ENCODE measurements around the gene TASP1.

The TASP1 gene

GRCh38 chr20:13402986-13403385, 235.7 kb downstream of the TASP1 start:
- no peak overlapping the region for H3K4me3 ChIP-seq (ENCODE audit: low read depth, low read length)
- no peak for TF ChIP-seq CTCF (IDR thresholded peaks at IDR 0.05; ENCODE audit: borderline replicate concordance, insufficient read depth, low read depth, low read length)

DNA sequence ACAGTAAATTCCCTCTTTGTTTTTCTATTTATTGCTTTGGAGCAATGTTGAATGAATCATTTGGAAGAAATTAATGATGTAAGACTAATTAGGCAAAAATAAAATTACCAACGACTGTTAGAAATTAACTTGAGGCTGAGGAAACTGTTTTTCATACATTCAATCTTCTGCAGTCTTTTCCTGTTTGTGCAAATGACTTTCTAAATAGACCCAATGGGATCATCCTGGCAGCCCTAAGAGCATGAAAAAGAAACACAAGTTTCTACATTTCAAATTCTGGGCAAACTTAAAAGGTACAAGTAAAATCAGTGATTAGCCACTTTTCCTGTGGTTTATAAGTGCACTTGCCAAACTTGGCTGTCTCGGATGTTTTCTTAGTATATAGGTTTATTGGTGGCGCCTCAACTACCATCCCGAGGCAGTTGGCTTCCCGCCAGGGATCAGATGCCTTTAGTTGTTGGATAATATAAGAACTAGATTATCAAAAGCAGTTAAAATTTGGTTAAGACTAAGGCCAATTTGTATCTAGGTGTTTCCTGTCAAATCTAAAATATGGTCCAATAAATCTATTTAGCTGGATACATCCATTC, 236.5 kb downstream of the TASP1 start:
- no peak for TF ChIP-seq CTCF (IDR thresholded peaks at IDR 0.05; ENCODE audit: borderline replicate concordance, insufficient read depth, low read depth, low read length)
- no peak overlapping the region for H3K4me3 ChIP-seq (ENCODE audit: low read depth, low read length)

- TF ChIP-seq CTCF (IDR thresholded peaks at IDR 0.05; ENCODE audit: borderline replicate concordance, insufficient read depth, low read depth, low read length) = no peak
- no peak overlapping the region for H3K4me3 ChIP-seq (ENCODE audit: low read depth, low read length)
These were observed 237.1 kb downstream of the TASP1 start for GRCh38 chr20:13401596-13401995.

- TF ChIP-seq CTCF (IDR thresholded peaks at IDR 0.05; ENCODE audit: borderline replicate concordance, insufficient read depth, low read depth, low read length) = no peak
- H3K4me3 ChIP-seq (ENCODE audit: low read depth, low read length) = no peak overlapping the region
These were observed 238.3 kb downstream of the TASP1 start for GRCh38 chr20:13400453-13400852.

GRCh38 chr20:13397300-13397724, 241.4 kb downstream of the TASP1 start:
- no peak overlapping the region for H3K4me3 ChIP-seq (ENCODE audit: low read depth, low read length)
- TF ChIP-seq CTCF (IDR thresholded peaks at IDR 0.05; ENCODE audit: borderline replicate concordance, insufficient read depth, low read depth, low read length) = no peak

DNA sequence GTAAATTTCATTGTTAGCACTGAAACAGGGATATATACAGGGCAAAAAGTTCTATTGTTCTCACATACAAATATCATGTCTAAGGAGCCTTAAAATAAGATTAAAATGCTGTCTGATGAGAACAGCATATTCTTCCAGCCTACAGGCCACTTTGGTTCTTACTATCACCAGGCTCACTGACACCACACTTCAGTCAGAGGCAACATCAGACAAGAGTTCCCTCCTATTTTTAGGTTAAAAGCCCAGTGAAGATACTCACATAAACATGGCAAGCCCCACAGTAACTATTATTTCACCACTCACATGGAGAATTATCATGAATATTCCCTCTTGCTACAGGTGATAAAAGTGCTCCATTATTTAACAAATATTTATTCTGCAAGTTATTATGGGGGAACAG, 241.9 kb downstream of the TASP1 start:
- no peak for TF ChIP-seq CTCF (IDR thresholded peaks at IDR 0.05; ENCODE audit: borderline replicate concordance, insufficient read depth, low read depth, low read length)
- no peak overlapping the region for H3K4me3 ChIP-seq (ENCODE audit: low read depth, low read length)

GRCh38 chr20:13396022-13396421, 242.7 kb downstream of the TASP1 start:
- TF ChIP-seq CTCF (IDR thresholded peaks at IDR 0.05; ENCODE audit: borderline replicate concordance, insufficient read depth, low read depth, low read length) = no peak

More at GRCh38 chr20:13396022-13396421, 242.7 kb downstream of the TASP1 start:
- no peak overlapping the region for H3K4me3 ChIP-seq (ENCODE audit: low read depth, low read length)
